Measurements from ENCODE around the gene KCTD12. TPM values are rescaled to one million over a fixed set of nuclear protein-coding genes. Genes with fewer than 3 reads are reported as not detected.

The KCTD12 gene
- total and polyA plus RNA-seq, 2 of the 13 experiments (the other 11 are each of a cell fraction or from before 2014, with no cell fraction given) = not detected

DNA sequence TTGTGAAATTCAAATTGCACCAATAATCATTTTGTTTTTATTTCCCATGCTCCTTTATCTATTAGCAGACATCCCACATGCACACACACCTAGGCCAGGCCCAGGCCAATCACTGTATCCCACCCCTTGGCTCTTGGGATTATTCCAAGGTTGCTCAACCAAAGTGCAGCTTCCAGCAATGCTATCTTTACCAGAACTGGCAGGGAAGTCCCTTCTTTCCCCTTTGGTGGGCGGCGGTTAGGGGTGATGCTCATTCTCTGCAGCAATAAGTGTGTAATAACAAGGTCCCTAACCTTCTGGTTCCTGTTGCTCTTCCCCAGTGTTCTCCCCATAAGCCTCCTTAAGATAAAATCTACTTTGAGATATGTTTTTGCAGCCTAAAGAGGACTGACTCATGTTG, 18.3 kb upstream of the KCTD12 start:
- no peak for FAIRE-seq
- CTCF ChIA-PET (ENCODE audit: low intra/inter-chr PET ratio, low total read pairs) = no interaction called here

More for the DNA sequence above, 18.3 kb upstream of the KCTD12 start:
- DNase-seq (ENCODE audit: low spot score) (no peak), ATAC-seq (no peak)
- Histone ChIP-seq H3K9me3 (ENCODE audit: low read length) (peaks cover 3% of the 10 kb centered on the region; the same call in 1 of the 2 replicates), H4K20me1 (ENCODE audit: insufficient read depth, low read length) (no peaks in the 10 kb centered on the region), H3K4me3 (replicated peaks in 1 of 3; ENCODE audit: insufficient read depth in 1 of 3, low read depth in 2 of 3, low read length in 3 of 3) (no peak overlapping the region), H2AFZ (ENCODE audit: low read length) (no peak overlapping the region), H3K4me1 (ENCODE audit: insufficient read depth, low read length) (no peaks in the 10 kb centered on the region), H3K27me3 (ENCODE audit: control insufficient read depth in 1 of 2, insufficient read depth in 2 of 2, low read length in 2 of 2) (no peaks in the 10 kb centered on the region; a peak in 3 of 5 replicates), H3K27ac (ENCODE audit: extremely low read length, insufficient read depth, low read length) (no peak overlapping the region), H3K9ac (ENCODE audit: insufficient read depth, low read depth, low read length) (no peak overlapping the region), H3K36me3 (replicated peaks in 1 of 2; ENCODE audit: control insufficient read depth in 1 of 2, insufficient read depth in 2 of 2, low read length in 2 of 2) (no peaks in the 10 kb centered on the region), H3K4me2 (ENCODE audit: low read depth, low read length) (no peak overlapping the region), H3K79me2 (ENCODE audit: insufficient read depth, low read length) (no peaks in the 10 kb centered on the region)
- in situ Hi-C loops (cut with HindIII; ENCODE audit: extremely low pct_ligation_motif_present, low pct_unique_long_range_greater_than_20kb) = loop anchor here (5.0 kb wide), 1 partner anchor 1027 kb away; no protein-coding TSS in a partner anchor
- POLR2A ChIA-PET = no interaction called here
- BruUV-seq (replicated peaks) = no TSS peak
- no peak for TF ChIP-seq ZNF773 (CRISPR knock-in tag; IDR thresholded peaks at IDR 0.05; ENCODE audit: borderline replicate concordance)
- TF ChIP-seq, protein P1, sequence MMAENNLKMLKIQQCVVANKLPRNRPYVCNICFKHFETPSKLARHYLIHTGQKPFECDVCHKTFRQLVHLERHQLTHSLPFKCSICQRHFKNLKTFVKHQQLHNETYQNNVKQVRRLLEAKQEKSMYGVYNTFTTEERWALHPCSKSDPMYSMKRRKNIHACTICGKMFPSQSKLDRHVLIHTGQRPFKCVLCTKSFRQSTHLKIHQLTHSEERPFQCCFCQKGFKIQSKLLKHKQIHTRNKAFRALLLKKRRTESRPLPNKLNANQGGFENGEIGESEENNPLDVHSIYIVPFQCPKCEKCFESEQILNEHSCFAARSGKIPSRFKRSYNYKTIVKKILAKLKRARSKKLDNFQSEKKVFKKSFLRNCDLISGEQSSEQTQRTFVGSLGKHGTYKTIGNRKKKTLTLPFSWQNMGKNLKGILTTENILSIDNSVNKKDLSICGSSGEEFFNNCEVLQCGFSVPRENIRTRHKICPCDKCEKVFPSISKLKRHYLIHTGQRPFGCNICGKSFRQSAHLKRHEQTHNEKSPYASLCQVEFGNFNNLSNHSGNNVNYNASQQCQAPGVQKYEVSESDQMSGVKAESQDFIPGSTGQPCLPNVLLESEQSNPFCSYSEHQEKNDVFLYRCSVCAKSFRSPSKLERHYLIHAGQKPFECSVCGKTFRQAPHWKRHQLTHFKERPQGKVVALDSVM (CRISPR knock-in tag; IDR thresholded peaks at IDR 0.05) = no peak
- no peak for TF ChIP-seq ZNF644 (CRISPR knock-in tag; IDR thresholded peaks at IDR 0.05; ENCODE audit: low read depth)
- TF ChIP-seq EZH2 (conservative IDR thresholded peaks at IDR 0.05; ENCODE audit: low read depth, low read length) = no peak
- TF ChIP-seq PCBP2 (optimal IDR thresholded peaks at IDR 0.05; ENCODE audit: low read depth, low read length, poor library complexity, severe bottlenecking) = no peak
- no peak for TF ChIP-seq MEF2D (CRISPR knock-in tag; IDR thresholded peaks at IDR 0.05)
- TF ChIP-seq ZNF343 (CRISPR knock-in tag; IDR thresholded peaks at IDR 0.05) = no peak
- TF ChIP-seq ZNF788 (CRISPR knock-in tag; IDR thresholded peaks at IDR 0.05; ENCODE audit: borderline replicate concordance) = no peak
- TF ChIP-seq, protein P2, sequence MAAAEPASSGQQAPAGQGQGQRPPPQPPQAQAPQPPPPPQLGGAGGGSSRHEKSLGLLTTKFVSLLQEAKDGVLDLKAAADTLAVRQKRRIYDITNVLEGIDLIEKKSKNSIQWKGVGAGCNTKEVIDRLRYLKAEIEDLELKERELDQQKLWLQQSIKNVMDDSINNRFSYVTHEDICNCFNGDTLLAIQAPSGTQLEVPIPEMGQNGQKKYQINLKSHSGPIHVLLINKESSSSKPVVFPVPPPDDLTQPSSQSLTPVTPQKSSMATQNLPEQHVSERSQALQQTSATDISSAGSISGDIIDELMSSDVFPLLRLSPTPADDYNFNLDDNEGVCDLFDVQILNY (CRISPR knock-in tag; conservative IDR thresholded peaks at IDR 0.05) = no peak
- no peak for TF ChIP-seq ZFP36 (IDR thresholded peaks at IDR 0.05; ENCODE audit: borderline replicate concordance, low read depth, low read length, partially characterized antibody)
- no peak for TF ChIP-seq PRMT3 (CRISPR knock-in tag; IDR thresholded peaks at IDR 0.05; ENCODE audit: borderline replicate concordance, low read depth)
- 4% methylated on average over 2 of the region's 2 CpGs for WGBS (ENCODE audit: low lambda C conversion rate)
- intact Hi-C loops (cut with micrococcal nuclease; ENCODE audit: unreplicated experiment) = loop anchor here (5.0 kb wide), 1 partner anchor 1207 kb away; no protein-coding TSS in a partner anchor
